ENCODE measurements around the gene LIG1.

LIG1 gene

DNA sequence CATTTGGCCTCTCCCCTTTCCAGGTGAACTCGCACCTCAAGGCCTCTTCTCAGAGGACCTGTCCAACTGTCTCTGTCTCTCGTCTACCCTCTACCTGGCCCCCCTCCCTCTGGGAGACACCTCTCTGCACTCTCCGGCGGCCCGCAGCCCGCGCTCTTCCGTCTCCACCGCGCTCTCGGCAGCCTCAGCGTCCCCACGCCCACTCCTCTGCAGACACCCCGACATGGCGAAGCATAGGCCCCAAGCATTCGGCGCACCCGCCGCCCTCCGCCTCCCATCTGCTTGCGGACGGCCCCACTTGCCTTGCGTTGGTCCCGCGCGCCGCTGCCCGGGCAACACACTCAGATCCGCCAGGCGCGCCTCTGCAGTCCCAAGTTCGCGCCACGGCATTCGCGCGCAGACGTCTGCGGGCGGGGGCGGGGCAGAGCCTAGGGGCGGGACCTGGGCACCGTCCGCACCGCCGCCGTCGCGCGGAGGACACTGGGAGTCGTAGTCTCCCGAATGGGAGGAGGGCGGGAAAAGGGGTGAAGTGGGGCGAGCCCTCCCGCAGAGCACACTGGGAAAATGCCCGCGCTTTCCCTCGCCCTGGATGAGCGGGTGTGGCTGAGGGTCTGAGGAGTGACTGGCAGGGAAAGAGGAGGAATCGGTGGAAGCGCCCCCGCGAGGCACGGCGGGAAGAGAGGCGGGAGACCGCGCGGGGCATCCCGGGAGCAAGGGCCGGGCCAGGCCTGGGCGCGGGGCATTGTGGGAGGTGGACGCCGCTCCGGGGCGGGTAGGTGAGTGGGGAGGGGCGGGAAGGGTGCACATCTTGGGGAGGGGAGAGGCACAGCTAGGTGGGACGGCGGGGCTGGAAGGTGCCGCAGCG lies at the start of gene LIG1, which contains the start of gene ZSWIM9:
Gene LIG1 (minus strand): TSS at position 406 of the 865 bp plus-strand sequence. CDS start 4,778 bp downstream, outside the sequence.
Gene ZSWIM9 (plus strand): TSS at position 742 of the 865 bp plus-strand sequence. CDS start 1,123 bp downstream, outside the sequence.
- peak; percentile 87 to 91 (median 88) for DNase-seq

DNA sequence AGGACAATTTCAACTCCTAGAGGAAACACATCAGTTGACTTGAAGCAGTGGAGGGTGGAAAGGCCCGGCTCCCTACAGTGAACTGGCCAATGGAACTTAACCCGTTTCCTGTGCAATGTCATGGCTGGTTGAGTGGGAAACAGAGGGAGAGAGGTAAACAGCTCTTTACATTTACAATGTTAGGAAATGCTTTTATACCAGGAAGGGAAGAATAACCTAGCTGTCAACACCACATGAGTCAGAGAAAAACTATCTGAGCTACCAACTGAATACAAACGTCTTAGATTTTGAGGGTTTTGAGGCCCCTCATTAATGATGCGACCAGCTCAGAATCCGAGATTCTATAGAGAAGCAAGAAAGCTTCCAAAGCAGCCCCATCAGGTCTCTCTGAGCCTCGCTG lies 48.9 kb upstream of the LIG1 start:
- DNase-seq = no peak

DNA sequence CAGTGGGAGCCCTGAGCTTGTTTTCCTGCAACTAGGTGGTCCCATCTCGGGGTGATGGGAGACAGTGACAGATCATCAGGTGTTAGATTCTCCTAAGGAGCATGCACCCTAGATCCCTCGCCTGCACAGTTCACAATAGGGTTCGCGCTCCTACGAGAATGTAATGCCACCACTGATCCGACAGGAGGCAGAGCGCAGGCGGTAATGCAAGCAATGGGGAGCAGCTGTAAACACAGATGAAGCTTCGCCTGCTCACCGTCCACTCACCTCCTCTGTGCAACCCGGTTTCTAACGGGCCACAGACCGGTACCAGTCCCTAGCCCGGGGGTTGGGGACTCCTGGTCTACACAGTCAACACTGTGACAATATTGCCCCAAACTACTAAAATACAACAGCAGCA lies 46.8 kb upstream of the LIG1 start:
- DNase-seq = no peak

DNA sequence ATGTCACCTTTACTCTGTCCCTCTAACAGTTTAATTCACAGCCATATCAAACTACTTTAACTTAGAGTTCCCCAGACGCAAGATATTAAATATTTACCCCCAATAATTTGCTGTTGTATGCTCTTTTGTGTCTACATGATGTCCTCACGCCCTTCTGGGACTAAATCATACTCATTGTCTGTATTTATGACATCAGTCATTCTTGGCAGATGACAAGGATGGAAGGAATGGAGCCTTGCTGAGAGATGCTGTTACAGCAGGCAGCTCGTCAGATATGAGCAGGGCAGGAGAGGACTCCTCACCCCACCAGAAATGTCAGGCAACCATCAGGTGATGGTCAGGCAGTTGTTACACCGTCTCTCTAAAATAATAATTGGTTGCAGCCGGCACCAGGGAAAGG lies 43.8 kb upstream of the LIG1 start:
- no peak for DNase-seq

DNA sequence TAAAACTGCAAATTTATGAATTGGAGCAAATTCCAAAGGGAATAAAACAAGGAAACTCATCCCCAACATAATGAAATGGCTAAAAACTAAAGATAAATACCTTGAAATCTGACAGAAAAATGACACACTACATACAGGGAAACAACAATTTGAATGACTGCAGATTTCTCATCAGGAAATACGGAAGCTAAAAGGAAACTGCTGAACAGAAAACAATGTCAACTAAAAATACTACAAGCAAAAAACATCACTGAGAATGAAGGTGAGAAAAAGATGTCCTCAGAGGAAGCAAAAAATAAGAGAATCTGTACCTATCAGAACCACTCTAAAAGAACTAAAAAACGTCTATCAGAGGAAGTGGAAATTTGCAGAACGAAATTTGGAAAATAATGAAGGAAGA lies 39.9 kb upstream of the LIG1 start:
- DNase-seq = no peak

DNA sequence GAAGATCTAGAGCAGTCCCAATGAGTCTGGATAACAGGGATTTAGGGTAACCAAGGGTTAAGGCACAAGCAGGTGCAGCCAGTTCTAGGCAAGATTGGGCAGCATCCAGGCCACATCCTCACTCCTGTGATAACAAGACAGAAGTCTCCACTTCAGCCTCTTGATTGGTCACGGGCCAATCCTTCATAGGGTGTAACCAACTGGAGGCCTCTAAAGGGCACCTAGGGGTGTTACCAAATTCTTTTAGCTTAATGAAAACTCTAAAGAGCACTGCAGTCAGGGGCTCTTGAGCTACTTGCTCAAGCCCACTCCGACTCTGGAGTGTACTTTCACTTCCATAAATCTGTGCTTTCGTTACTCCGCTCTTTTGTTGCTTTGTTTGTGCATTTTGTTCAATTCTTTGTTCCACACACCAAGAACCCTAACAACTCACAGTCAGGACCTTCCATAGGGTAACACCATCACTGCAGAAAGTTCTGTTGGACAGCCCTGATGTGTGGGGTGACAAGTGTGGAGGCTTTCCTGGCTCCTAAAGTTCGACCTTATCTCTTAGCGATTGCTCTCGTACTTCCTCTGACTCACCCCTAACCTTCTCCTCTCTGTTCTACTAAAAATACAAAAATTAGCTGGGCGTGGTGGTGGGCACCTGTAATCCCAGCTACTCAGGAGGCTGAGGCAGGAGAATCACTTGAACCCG lies 36.4 kb upstream of the LIG1 start:
- DNase-seq = no peak

DNA sequence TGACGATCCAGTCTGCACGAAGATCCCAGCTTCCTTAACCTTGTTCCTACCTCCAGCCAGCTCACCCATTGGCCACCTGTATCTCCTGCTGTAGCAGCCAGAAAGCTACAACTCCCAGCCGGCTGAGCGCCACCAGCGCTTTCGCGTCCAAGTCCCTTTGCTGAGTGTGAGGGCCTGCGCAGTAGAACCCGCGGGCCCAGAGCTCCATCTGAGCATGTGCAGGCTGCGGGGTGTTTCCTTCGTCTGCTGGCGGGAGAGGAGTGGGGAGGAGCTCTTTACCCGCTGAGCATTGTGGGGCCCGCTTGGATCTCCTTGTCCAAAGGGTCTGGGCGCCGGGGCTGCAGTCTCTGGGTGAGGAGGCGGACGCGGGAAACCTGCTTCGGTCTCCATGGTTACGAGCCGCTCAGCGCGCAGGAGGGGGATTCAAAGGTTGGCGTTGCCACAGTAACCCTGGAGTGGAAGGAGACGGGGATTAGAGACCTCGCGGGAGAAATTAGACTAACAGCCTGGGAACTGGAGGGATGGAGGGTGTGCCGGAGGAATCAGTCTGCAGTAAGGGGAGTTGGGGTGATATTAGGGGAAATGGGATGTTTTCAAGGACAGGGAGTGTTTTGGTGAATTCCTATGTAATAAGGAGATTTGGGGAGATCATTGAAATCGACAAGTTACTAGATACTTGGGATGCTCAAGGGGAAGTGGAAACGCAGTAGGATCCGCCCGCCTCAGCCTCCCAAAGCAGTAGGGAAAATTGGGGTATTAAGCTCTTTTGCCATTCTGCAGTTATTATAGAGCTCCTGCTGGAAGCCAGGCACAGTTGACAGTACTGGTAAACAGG lies 33.9 kb upstream of the LIG1 start:
- DNase-seq = peak; percentile 70 to 84 (median 73)

DNA sequence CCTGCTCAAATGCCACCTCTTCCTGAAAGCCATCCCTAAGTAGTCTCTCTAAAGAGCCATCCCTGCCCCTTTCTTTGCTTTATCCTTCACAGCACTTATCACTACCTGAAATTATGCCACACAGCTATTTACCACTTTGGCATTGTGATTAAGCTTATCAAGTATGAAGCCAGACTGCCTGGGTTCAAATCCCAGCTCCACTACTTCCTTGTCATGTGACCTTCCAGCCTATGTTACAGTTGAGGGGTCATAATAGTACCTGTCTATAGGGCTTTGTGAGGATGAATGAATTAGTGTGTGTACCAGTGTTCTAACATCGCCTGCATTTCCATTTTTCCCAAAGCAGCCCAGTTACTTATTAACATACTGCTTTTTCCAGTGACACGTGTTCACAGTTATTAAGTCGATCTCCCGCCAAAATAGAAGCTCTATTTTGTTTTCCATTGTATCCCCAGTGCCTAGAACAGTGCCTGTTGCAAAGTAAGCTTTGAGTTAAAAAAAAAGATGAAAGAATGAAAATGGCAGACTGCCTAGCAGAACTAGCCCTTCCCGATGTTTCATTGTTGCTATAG lies 33.2 kb upstream of the LIG1 start:
- no peak for DNase-seq

DNA sequence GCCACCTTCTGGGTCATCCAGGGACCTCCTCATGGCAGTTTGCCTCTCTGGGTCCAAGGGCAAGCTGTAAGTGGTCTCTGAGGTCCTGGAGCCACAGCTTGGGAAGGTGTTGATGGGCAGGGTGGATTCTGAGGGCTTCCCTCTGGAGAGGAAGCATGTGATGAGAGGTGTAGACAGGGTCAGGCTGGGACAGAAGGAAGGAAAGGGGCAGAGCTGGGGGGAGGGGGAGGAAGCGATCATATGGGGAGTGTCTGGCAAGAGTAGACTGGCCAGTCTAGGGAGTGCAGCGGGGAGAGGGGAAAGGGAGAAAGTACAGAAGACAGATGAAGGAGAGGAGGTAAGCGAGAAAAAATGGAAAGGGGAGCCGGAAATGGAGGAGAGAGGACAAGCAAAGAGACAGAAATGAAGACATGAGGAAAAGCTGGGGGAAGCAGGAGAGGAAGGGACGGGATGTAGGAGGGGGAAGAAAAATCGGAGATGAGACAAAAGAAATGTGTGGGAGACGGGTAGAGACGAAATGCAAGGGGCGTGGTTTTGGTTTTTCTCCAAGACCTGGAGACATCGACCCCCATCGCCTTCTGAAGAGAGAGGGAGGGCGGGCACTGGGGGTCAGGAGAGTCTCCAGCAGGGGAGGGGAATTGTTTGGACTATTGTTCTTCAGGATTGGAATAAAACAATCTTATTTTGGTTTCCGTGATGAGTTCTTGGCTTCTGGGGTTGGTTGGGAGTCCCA lies 27.0 kb upstream of the LIG1 start:
- no peak for DNase-seq

DNA sequence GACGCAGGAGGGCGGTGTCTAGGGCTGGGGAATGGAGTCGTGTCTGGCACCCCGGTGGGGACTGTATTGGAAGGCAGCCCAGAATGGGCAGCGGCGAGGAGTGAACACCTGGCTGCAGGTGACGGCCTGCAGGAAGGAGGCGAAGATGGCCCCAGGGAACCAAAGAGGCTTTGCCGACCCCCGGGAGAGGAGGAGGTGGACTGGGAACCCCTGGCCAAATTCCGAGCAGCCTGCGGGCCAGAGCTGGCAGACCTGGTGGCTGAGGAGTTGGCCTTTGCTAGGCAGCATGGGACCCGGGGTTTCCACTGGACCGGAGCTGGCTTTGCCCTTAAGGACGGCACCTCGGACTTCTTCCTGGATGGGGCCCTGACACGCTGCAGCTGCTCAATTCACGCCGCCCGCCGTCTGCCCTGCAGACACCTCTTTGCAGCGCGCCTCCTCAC lies 26.2 kb upstream of the LIG1 start:
- DNase-seq = no peak

DNA sequence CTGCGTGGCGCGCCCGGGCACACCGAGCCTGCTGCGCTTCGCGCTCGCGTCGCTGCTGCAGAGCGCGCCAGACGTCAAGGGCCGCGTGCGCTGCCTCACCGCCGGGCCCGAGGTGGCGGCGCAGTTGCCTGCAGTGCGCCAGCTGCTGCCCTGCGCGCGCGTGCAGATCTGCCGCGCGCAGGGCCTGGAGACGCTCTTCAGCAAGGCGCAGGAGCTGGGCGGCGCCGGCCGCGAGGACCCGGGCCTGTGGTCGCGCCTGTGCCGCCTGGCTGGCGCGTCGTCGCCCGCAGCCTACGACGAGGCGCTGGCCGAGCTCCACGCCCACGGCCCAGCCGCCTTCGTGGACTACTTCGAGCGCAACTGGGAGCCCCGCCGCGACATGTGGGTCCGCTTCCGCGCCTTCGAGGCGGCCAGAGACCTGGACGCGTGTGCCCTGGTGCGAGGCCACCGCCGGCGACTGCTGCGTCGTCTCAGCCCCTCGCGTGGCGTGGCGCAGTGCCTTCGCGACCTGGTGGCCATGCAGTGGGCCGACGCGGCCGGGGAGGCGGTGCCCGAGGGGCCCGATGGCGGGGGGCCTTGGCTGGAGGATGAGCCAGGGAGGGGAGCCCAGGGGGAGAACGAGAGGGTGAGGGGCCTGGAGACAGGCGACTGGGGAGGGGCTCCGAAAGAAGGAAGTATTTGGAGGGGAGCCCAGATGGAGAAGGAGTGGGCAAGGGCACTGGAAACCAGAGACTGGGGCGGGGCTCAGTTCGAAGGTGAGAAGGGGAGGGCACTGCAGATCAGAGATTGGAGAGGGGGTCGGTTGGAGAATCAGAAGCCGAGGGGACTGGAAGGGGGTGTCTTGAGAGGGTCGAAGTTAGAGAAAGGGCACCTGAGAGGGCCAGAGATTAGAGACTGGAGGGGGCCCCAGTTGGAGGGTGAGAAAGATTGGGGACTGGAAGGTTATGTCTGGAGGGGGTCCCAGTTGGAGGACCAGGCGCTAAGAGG lies 25.0 kb upstream of the LIG1 start:
- no peak for DNase-seq

DNA sequence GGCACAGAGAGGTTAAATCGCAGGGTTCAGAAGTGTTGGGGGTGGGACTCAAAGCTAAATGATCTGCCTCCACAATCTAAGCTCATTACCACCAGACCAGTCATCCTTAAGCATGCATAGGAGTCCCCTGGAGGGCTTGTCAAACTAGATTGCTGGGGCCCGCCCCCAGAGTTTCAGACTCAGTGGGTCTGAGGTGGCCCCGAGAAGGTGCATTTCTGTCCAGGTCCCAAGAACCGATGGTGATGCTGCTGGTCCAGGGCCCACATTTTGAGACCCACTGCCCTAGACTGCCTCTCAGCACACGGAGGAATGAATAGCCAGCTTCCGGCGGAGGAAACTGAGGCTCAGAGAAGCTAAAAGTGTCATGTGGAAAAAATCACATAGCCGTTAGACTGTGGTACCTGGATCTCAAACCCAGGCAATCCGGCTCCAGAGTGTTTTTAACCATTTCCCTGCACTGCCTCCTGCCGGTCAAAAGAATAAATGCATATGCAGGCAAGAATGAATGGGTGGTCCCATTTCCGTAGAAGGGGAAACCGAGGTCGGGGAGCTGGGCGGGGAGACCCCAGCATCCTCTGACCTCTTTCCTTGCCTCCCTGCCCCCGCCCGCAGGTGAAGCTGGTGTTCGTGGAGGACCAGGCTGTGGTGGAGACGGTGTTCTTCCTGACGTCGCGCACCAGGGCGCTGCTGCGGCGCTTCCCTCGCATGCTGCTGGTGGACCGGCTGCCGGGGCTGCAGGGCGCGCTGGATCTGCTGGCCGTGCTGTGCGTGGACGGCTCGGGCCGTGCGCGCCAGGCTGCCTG lies 24.1 kb upstream of the LIG1 start:
- no peak for DNase-seq

DNA sequence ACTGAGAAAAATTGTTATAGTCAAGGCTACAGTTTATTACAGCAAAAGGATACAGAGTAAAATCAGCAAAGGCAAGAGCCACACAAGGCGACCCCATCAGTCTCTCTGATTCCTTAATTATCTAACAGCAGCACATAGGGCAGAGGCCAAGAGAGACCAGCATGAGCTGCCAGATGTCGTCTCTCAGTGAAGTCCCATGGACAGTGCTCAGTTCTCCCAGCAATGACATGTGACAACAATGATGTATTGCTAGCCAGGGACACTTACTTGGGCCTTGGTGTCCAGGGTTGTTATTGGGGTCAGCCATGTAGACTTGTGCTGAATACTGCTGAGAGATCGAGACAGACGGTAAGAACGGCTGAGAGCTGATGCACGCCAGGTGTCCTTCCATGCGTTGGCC lies 22.6 kb upstream of the LIG1 start:
- DNase-seq = no peak

DNA sequence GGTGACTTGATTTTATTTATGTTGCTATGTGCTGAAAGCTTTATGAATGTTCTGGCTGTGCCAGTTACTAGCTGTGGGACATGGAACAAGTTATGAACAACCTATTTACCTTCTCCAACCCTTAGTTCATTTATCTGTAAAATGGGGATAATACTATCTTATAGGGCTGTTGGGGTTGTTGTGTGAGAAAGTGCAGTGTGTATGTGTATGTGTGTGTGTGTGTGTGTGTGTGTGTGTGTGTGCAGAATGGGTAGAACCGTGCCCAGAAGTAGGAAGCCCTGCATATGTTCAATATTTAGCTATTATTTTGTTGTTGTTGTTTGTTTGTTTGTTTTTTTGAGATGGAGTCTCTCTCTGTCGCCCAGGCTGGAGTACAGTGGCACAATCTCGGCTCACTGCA lies 20.7 kb upstream of the LIG1 start:
- no peak for DNase-seq

DNA sequence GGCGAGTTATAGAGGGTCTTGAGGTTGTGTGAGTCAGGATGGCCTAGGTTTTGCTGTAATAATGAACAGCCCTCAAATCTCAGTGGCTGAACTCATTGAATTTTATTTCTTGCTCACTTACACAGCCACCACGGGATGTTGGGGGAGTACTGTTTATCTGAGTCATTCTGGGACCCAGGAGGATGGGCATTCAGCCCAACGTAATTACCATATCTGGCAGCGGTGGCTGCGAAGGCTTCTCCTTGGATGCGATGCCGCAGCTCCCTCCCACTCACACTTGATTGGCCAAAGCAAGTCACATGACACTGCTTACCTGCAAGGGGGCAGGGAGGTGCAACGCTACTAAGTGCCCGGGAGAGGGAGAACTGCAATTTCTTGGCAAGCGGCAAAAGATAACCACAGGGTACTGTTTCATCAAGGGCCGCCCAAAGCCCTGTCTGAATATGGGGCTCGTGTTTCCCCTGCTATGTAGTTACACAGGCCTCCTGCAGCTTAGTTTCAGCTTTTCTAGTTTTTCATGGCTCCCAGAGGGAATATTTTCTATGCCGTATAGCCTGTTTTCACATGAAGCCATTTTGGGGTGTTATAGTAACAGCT lies 20.2 kb upstream of the LIG1 start:
- peak in 2 of 4 experiments; percentile 35 to 53 for DNase-seq

DNA sequence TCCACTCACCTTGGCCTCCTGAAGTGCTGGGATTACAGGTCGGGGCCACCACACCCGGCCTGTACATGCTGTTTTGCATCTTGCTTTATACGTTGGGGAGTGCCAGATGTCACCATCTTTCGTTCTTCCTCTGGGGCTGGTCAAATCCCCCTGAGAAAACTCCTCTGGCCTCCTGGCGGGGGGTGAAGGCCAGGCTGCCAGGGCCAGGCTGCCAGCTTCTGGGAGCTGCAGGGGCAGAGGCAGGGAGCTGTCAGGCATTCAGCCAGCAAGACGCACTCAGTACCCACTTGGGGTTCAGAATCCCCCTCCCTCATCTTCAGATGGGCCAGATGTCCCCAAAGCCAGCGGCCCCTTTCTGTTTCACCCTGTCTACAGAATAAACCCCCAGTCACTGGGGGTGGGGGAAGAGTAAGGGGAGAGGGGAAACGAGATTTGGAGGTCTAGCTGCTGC lies 16.4 kb upstream of the LIG1 start:
- DNase-seq = no peak

DNA sequence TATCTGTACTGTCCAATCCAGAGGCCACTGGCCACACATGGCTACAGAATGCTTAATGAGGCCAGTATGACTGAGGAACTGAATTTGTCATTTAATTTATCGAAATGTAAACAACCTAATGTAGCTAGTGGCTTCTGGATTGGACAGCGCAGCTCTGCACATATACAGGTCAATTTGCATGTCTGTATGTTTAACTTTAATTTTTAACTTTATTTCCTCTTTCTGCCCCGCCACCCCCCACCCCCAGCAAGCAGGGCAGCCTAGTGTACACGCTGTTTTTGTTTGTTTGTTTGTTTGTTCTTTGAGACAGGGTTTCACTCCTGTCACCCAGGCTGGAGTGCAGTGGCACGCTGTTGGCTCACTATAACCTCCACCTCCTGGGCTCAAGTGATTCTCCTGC lies 15.9 kb upstream of the LIG1 start:
- DNase-seq = no peak

DNA sequence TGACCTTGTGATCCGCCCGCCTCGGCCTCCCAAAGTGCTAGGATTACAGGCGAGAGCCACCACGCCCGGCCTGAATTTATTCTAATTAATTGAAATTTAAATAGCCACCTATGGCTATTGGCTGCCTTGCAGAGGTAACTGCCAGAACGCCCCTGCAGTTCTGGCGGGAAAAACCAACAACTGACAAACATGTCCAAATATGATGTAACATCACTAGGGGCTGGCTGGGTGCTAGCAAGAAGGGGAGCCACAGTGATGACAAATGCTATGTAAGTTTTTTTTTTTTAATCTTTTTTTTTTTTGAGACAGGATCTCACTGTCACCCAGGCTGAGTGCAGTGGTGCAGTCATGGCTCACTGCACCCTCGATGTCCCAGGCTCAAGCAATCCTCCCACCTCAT lies 13.2 kb upstream of the LIG1 start:
- no peak for DNase-seq

DNA sequence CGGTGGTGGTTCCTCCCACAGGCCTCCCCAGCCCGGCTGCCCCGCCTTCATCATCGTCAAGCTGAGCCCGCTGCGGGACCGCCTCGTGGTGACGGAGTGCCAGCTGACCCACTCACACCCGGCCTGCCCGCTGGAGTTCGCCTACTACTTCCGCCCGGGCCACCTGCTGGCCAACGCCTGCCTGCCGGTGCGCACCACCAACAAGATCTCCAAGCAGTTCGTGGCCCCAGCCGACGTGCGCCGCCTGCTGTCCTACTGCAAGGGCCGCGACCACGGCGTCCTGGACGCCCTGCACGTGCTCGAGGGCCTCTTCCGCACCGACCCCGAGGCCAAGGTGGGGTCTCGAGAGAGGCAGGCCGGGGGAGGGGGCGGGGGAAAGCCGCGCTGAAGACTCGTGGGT lies 12.3 kb upstream of the LIG1 start:
- DNase-seq = no peak

All from activated naive CD4-positive, alpha-beta T cell (primary cell).